ENCODE results near the gene CD83.

Gene CD83

DNA sequence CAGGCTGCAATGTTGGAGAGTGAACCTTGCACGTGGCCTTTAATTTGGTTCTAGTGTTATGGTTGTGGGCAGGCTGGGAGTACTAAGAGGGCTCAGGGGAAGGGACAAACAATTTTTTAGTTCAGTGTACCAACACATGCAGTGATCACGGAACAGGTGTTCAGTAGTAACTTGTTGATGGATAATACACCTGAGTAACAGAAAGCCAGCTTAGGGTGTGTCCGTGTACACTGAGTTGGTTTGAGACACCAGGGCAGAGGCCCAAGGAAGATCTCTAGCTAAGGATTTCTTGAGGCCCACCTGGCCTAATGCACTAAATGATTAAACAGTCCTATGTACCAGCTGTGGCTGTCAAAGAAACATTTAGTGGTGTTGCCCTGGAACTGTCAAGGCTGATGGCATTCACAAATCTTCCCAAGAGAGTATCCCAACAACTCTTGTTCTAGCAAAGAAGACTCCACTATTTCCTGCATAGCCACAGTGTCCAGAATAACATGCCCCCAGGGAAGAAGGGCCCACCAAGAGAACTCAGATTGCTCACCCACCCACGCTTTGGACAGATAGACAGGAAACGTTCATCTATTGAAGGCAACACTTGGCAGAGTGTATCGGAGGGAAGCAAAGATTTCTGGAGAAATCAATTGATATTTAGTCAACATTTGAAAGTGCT lies 60.0 kb downstream of the CD83 start:
- TF ChIP-seq, protein P1, sequence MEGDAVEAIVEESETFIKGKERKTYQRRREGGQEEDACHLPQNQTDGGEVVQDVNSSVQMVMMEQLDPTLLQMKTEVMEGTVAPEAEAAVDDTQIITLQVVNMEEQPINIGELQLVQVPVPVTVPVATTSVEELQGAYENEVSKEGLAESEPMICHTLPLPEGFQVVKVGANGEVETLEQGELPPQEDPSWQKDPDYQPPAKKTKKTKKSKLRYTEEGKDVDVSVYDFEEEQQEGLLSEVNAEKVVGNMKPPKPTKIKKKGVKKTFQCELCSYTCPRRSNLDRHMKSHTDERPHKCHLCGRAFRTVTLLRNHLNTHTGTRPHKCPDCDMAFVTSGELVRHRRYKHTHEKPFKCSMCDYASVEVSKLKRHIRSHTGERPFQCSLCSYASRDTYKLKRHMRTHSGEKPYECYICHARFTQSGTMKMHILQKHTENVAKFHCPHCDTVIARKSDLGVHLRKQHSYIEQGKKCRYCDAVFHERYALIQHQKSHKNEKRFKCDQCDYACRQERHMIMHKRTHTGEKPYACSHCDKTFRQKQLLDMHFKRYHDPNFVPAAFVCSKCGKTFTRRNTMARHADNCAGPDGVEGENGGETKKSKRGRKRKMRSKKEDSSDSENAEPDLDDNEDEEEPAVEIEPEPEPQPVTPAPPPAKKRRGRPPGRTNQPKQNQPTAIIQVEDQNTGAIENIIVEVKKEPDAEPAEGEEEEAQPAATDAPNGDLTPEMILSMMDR (IDR thresholded peaks at IDR 0.05; ENCODE audit: extremely low read depth, missing control alignments): no peak
- no peak for DNase-seq (ENCODE audit: low spot score)

DNA sequence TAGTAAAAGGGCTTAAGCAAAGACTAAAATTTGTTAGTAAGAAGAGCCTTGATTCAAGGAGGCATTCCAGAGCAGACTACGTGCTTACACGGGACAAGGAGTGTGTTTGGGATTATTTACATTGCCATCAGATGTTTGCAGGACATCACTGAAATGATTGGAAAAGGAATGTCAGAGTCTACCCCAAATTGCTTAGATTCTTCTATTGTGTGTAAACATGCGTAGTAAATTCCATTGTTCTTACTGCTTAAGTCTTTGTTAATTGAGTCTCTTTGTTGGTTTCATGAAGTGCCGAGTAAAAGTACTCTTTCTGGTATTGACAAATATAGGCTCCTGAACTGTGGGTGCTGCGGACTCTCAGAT lies 60.5 kb downstream of the CD83 start:
- DNase-seq (ENCODE audit: low spot score): no peak
- TF ChIP-seq, protein P1 (IDR thresholded peaks at IDR 0.05; ENCODE audit: extremely low read depth, missing control alignments): no peak

- no peak for DNase-seq (ENCODE audit: low spot score)
- TF ChIP-seq, protein P1 (IDR thresholded peaks at IDR 0.05; ENCODE audit: extremely low read depth, missing control alignments): no peak
Measured at GRCh38 chr6:14180609-14181008, 63.0 kb downstream of the CD83 start.

DNA sequence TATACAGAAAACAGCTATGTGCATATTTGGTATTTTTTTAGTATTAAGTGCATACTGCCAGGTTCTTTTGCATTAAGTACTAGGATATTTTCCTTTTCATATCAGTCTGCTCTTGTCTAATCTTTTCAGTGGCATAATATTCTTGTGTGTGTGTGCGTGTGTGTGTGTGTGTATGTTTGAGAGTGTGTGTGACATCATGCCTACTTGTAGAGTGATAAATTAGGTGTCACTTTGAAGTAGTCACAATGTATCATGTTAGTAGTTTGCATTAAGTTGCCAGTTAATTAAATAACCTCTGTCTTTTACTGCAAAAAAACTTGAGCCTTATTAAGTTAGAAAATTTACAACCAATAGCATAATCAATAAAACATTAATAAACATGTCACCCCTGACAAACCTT lies 65.3 kb downstream of the CD83 start:
- no peak for DNase-seq (ENCODE audit: low spot score)
- TF ChIP-seq, protein P1 (IDR thresholded peaks at IDR 0.05; ENCODE audit: extremely low read depth, missing control alignments): no peak
